ENCODE results near the gene INTS2. TPM values are rescaled to one million over a fixed set of nuclear protein-coding genes. Genes with fewer than 3 reads are reported as not detected.

INTS2 gene
- total RNA-seq, 1 experiment from 2014 or later: 9.4 TPM

DNA sequence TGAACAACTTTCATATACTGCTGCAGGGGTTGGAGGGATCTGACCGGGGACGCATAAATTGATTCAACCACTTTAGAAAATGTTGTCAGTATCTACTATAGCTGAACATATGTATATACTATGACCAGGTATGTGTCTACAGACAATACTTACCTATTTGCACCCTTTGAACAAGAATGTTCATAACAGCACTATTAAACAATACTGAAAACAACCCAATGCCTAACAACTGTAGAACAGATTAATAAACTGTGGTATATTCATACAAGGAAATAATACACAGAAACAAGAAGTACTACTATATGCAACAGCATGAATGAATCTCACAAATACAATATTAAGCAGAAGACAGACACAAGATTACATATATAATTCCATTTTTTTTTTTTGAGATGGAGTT lies 74.9 kb downstream of the INTS2 start:
- H3K27me3 Mint-ChIP-seq (ENCODE audit: unreplicated experiment): no peaks in the 10 kb centered on the region
- DNase-seq: no peak
- no peak overlapping the region for H3K4me3 Mint-ChIP-seq (ENCODE audit: low read depth, unreplicated experiment)
- intact Hi-C loops (cut with micrococcal nuclease; ENCODE audit: unreplicated experiment): no loop called here
- no peaks in the 10 kb centered on the region for H3K4me1 Mint-ChIP-seq (ENCODE audit: low read depth, unreplicated experiment)
- BruUV-seq (replicated peaks): no TSS peak
- H3K36me3 Mint-ChIP-seq (ENCODE audit: insufficient read depth, unreplicated experiment): peaks cover 7% of the 10 kb centered on the region
- H3K9me3 Mint-ChIP-seq (ENCODE audit: low read depth, unreplicated experiment): no peaks in the 10 kb centered on the region
- no peak overlapping the region for H3K27ac Mint-ChIP-seq (ENCODE audit: unreplicated experiment)
- TF ChIP-seq CTCF (IDR thresholded peaks at IDR 0.05; ENCODE audit: unreplicated experiment): no peak
- CTCF ChIA-PET: no interaction called here

DNA sequence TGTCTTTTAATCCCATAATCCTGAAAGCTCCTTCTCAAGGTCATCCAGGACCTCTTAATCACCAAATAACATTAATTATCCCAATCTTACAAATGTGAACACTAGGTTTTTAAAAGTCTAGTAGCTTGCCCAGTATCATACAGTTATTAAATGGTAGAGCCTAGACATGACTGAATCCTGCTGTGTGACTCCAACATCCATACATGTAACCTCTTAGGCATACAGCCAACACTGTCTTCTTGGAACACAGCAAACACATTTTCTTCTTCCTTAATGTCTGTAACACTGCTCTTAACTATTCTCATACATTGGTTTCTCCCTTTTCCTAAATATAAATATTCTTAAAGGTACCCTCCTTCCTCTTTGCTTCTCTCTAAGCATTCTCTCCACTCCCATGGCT lies 78.1 kb downstream of the INTS2 start:
- BruUV-seq (replicated peaks): no TSS peak
- CTCF ChIA-PET: no interaction called here
- Mint-ChIP-seq H3K9me3 (ENCODE audit: low read depth, unreplicated experiment) (no peaks in the 10 kb centered on the region), H3K4me3 (ENCODE audit: low read depth, unreplicated experiment) (no peak overlapping the region), H3K27me3 (ENCODE audit: unreplicated experiment) (no peaks in the 10 kb centered on the region), H3K27ac (ENCODE audit: unreplicated experiment) (no peak overlapping the region), H3K4me1 (ENCODE audit: low read depth, unreplicated experiment) (no peaks in the 10 kb centered on the region), H3K36me3 (ENCODE audit: insufficient read depth, unreplicated experiment) (peaks cover under 1% of the 10 kb centered on the region)
- no peak for TF ChIP-seq CTCF (IDR thresholded peaks at IDR 0.05; ENCODE audit: unreplicated experiment)
- intact Hi-C loops (cut with micrococcal nuclease; ENCODE audit: unreplicated experiment): no loop called here
- DNase-seq: no peak

DNA sequence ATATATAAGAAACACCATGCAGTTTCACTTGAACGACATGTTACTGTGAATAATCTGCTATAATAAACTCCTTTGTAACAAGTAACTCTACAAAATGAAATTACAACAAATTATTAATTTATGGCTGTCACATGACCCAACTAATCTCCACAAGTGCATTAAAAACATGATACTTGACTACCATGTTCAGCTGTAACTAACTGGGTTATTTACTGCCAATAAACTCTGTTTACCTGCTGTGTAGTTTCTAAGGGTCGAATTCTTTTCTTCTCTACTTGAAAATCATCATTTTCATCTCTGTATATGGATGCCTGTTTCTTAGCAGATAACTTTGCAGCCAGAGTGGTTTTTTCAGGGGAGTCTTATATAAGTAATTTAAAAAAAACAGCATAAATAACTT lies 78.9 kb downstream of the INTS2 start:
- CTCF ChIA-PET: no interaction called here
- Mint-ChIP-seq H3K9me3 (ENCODE audit: low read depth, unreplicated experiment) (no peaks in the 10 kb centered on the region), H3K36me3 (ENCODE audit: insufficient read depth, unreplicated experiment) (no peaks in the 10 kb centered on the region), H3K4me1 (ENCODE audit: low read depth, unreplicated experiment) (no peaks in the 10 kb centered on the region), H3K4me3 (ENCODE audit: low read depth, unreplicated experiment) (no peak overlapping the region), H3K27me3 (ENCODE audit: unreplicated experiment) (no peaks in the 10 kb centered on the region), H3K27ac (ENCODE audit: unreplicated experiment) (no peak overlapping the region)
- intact Hi-C loops (cut with micrococcal nuclease; ENCODE audit: unreplicated experiment): no loop called here
- no peak for DNase-seq
- TF ChIP-seq CTCF (IDR thresholded peaks at IDR 0.05; ENCODE audit: unreplicated experiment): no peak
- no TSS peak for BruUV-seq (replicated peaks)

- DNase-seq: no peak
- BruUV-seq (replicated peaks): no TSS peak
- Mint-ChIP-seq H3K4me3 (ENCODE audit: low read depth, unreplicated experiment) (no peak overlapping the region), H3K36me3 (ENCODE audit: insufficient read depth, unreplicated experiment) (no peaks in the 10 kb centered on the region), H3K27me3 (ENCODE audit: unreplicated experiment) (no peaks in the 10 kb centered on the region), H3K27ac (ENCODE audit: unreplicated experiment) (no peak overlapping the region), H3K9me3 (ENCODE audit: low read depth, unreplicated experiment) (no peaks in the 10 kb centered on the region), H3K4me1 (ENCODE audit: low read depth, unreplicated experiment) (no peaks in the 10 kb centered on the region)
- CTCF ChIA-PET: no interaction called here
- TF ChIP-seq CTCF (IDR thresholded peaks at IDR 0.05; ENCODE audit: unreplicated experiment): no peak
- intact Hi-C loops (cut with micrococcal nuclease; ENCODE audit: unreplicated experiment): no loop called here
These were observed 79.5 kb downstream of the INTS2 start for GRCh38 chr17:61848247-61848646.

GRCh38 chr17:61847659-61848058 lies 80.1 kb downstream of the INTS2 start:
- no peak for TF ChIP-seq CTCF (IDR thresholded peaks at IDR 0.05; ENCODE audit: unreplicated experiment)
- CTCF ChIA-PET: no interaction called here
- no peaks in the 10 kb centered on the region for H3K9me3 Mint-ChIP-seq (ENCODE audit: low read depth, unreplicated experiment)

More at GRCh38 chr17:61847659-61848058, 80.1 kb downstream of the INTS2 start:
- Mint-ChIP-seq H3K4me3 (ENCODE audit: low read depth, unreplicated experiment) (no peak overlapping the region), H3K36me3 (ENCODE audit: insufficient read depth, unreplicated experiment) (no peaks in the 10 kb centered on the region), H3K27ac (ENCODE audit: unreplicated experiment) (no peak overlapping the region), H3K4me1 (ENCODE audit: low read depth, unreplicated experiment) (no peaks in the 10 kb centered on the region), H3K27me3 (ENCODE audit: unreplicated experiment) (no peaks in the 10 kb centered on the region)
- no TSS peak for BruUV-seq (replicated peaks)
- intact Hi-C loops (cut with micrococcal nuclease; ENCODE audit: unreplicated experiment): no loop called here
- DNase-seq: no peak

Data from Calu3 (cell line).